ENCODE measurements around the gene CASZ1.

CASZ1 gene

DNA sequence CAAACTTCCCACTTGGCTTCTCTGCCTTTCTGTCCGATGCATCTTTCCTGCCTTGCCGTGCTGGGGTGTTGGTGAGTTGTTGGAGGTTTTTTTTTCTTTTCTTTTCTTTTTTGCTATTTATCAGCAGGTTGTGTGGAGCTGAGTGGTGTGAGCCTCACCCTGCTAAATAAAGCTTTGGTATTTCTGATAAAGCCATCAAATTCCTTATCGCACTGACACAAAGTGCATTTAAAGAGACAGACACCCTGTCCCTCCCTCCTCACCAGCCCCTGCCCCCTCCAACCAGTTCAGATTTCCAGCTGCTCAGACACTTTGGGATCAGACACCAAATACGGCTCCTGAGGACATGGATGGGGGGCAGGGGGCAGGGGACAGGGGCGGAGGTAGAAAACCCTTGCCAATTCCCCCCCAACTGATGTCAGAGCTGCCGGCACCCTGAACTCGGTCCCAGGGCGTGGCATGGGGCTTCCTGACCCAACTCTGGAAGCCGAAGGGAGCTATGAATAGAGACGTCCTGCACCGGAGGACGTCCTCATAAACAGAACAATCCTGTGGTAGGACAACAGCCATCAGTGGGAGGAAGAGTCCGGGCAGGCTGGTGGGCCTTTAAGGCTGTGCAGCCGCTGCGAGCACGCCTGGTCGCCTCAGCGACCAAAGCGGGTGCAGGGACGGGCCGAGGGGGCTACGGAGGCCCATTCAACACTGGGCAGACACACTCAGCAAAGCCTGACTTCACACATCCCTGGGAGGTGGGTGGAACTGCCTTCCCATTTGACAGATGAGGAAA, 79.0 kb downstream of the CASZ1 start:
- TF ChIP-seq NFIC (IDR thresholded peaks at IDR 0.05) = no peak
- TF ChIP-seq CEBPB (IDR thresholded peaks at IDR 0.05) = no peak
- no peak for TF ChIP-seq EP300 (IDR thresholded peaks at IDR 0.05; ENCODE audit: borderline replicate concordance)
- TF ChIP-seq TAF1 (IDR thresholded peaks at IDR 0.05; ENCODE audit: low read depth) = no peak
- no peak for TF ChIP-seq ZBTB7A (IDR thresholded peaks at IDR 0.05; ENCODE audit: low read depth)
- no peak for TF ChIP-seq TCF12 (IDR thresholded peaks at IDR 0.05; ENCODE audit: low read depth)
- TF ChIP-seq, protein P1, sequence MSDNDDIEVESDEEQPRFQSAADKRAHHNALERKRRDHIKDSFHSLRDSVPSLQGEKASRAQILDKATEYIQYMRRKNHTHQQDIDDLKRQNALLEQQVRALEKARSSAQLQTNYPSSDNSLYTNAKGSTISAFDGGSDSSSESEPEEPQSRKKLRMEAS (IDR thresholded peaks at IDR 0.05) = no peak
- TF ChIP-seq, protein P2, sequence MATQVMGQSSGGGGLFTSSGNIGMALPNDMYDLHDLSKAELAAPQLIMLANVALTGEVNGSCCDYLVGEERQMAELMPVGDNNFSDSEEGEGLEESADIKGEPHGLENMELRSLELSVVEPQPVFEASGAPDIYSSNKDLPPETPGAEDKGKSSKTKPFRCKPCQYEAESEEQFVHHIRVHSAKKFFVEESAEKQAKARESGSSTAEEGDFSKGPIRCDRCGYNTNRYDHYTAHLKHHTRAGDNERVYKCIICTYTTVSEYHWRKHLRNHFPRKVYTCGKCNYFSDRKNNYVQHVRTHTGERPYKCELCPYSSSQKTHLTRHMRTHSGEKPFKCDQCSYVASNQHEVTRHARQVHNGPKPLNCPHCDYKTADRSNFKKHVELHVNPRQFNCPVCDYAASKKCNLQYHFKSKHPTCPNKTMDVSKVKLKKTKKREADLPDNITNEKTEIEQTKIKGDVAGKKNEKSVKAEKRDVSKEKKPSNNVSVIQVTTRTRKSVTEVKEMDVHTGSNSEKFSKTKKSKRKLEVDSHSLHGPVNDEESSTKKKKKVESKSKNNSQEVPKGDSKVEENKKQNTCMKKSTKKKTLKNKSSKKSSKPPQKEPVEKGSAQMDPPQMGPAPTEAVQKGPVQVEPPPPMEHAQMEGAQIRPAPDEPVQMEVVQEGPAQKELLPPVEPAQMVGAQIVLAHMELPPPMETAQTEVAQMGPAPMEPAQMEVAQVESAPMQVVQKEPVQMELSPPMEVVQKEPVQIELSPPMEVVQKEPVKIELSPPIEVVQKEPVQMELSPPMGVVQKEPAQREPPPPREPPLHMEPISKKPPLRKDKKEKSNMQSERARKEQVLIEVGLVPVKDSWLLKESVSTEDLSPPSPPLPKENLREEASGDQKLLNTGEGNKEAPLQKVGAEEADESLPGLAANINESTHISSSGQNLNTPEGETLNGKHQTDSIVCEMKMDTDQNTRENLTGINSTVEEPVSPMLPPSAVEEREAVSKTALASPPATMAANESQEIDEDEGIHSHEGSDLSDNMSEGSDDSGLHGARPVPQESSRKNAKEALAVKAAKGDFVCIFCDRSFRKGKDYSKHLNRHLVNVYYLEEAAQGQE (IDR thresholded peaks at IDR 0.05; ENCODE audit: low read depth) = no peak
- no peak for TF ChIP-seq FOXM1 (IDR thresholded peaks at IDR 0.05; ENCODE audit: borderline replicate concordance, low read depth)
- TF ChIP-seq, protein P3, sequence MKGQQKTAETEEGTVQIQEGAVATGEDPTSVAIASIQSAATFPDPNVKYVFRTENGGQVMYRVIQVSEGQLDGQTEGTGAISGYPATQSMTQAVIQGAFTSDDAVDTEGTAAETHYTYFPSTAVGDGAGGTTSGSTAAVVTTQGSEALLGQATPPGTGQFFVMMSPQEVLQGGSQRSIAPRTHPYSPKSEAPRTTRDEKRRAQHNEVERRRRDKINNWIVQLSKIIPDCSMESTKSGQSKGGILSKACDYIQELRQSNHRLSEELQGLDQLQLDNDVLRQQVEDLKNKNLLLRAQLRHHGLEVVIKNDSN (IDR thresholded peaks at IDR 0.05) = no peak
- no peak for TF ChIP-seq TEAD4 (IDR thresholded peaks at IDR 0.05)
- no peak for TF ChIP-seq RAD21 (IDR thresholded peaks at IDR 0.05; ENCODE audit: low read depth)
- TF ChIP-seq CREB1 (IDR thresholded peaks at IDR 0.05; ENCODE audit: low read depth) = no peak
- TF ChIP-seq EGR1 (IDR thresholded peaks at IDR 0.05) = no peak
- TF ChIP-seq YY1 (IDR thresholded peaks at IDR 0.05; ENCODE audit: low read depth) = no peak

DNA sequence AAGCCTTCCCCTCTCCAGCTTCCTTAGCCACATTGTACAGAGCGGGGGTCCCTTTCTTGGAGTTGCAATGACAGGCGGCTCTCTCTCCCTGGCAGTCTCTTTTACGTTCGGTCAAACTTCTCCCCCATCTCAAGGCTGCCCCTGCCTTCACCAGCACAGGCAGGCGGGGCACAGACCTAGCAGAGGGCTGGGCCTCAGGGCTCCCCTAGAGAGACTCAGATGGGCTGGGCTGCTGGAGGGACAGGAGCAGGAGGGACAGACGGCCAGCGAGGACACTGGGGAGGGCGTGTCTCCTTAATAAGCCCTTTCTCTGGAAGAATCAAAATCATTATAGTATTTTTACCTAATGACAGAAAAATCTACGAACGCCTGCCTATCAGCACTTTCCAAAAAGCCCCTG, 79.6 kb downstream of the CASZ1 start:
- no peak for TF ChIP-seq EGR1 (IDR thresholded peaks at IDR 0.05)
- no peak for TF ChIP-seq TCF12 (IDR thresholded peaks at IDR 0.05; ENCODE audit: low read depth)
- no peak for TF ChIP-seq EP300 (IDR thresholded peaks at IDR 0.05; ENCODE audit: borderline replicate concordance)
- TF ChIP-seq CREB1 (IDR thresholded peaks at IDR 0.05; ENCODE audit: low read depth) = no peak
- TF ChIP-seq, protein P2 (IDR thresholded peaks at IDR 0.05; ENCODE audit: low read depth) = no peak
- no peak for TF ChIP-seq ZBTB7A (IDR thresholded peaks at IDR 0.05; ENCODE audit: low read depth)

DNA sequence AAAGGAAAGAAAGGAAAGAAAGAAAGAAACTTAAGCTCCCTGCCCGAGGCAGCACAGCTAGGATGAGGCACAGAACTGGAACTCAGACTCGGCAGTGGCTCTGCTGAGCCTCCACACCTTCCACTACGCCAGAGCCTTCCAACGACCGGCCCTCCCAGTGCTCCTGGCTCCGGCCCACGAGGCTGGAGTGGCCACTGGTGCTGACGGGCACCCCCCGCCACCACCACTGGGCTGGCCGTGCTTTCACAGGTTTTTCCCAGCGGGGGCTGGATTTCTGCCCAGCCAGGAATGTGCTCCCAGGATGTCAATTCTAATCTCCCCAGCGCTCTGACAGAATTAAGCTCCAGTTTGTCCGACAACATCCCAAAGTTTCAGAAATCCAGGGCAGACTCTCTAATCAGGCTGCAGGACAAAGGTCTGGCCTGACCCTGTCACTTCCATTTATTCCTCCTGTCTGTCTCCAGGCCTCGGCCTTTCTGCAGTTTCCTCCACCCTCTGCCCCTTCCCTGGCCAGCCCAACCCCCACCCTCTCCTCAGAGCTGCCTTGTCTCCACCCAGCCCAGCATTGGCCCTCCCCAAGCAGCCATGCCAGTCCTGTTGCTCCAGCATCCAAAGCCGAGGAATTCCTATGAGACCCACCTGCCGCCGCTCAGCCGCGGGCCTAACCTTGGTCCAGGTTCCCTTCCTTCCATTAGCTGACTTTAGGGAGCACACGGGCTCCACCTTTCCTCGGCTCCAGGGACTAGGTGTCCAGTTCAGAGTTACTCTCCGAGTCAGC, 81.9 kb downstream of the CASZ1 start:
- 0 out of 2 replicates have a peak, but pooled peaks have one; percentile 28 for TF ChIP-seq EP300 (IDR thresholded peaks at IDR 0.05; ENCODE audit: borderline replicate concordance)
- TF ChIP-seq, protein P1 (IDR thresholded peaks at IDR 0.05) = peak; percentile 75
- TF ChIP-seq, protein P3 (IDR thresholded peaks at IDR 0.05) = no peak
- peak; percentile 90 for TF ChIP-seq NFIC (IDR thresholded peaks at IDR 0.05)
- TF ChIP-seq EGR1 (IDR thresholded peaks at IDR 0.05) = no peak
- TF ChIP-seq TCF12 (IDR thresholded peaks at IDR 0.05; ENCODE audit: low read depth) = peak; percentile 77
- TF ChIP-seq ZBTB7A (IDR thresholded peaks at IDR 0.05; ENCODE audit: low read depth) = no peak
- no peak for TF ChIP-seq YY1 (IDR thresholded peaks at IDR 0.05; ENCODE audit: low read depth)
- TF ChIP-seq FOXM1 (IDR thresholded peaks at IDR 0.05; ENCODE audit: borderline replicate concordance, low read depth) = no peak
- TF ChIP-seq CREB1 (IDR thresholded peaks at IDR 0.05; ENCODE audit: low read depth) = no peak
- no peak for TF ChIP-seq TAF1 (IDR thresholded peaks at IDR 0.05; ENCODE audit: low read depth)
- no peak for TF ChIP-seq CEBPB (IDR thresholded peaks at IDR 0.05)
- TF ChIP-seq, protein P2 (IDR thresholded peaks at IDR 0.05; ENCODE audit: low read depth) = no peak
- no peak; the same call in 1 of the 2 replicates for TF ChIP-seq RAD21 (IDR thresholded peaks at IDR 0.05; ENCODE audit: low read depth)
- TF ChIP-seq TEAD4 (IDR thresholded peaks at IDR 0.05) = peak; percentile 79

Measured in Ishikawa (cell line).